GM04503 (cell line): ENCODE results near the gene CAPNS1.

ENCODE experiments used
- DNase-seq: peaks from one replicate; pipeline ENCODE4 v3.0.0-alpha.2; 2012; ENCODE audit warnings: low read depth

Gene CAPNS1

GRCh38 chr19:36139473-36140303 lies at the start of gene CAPNS1:
Gene CAPNS1 (plus strand): TSS chr19:36140066. CDS start chr19:36141012, 946 bp downstream.
- peak; percentile 60 for DNase-seq

- no peak for DNase-seq
Measured at GRCh38 chr19:36090910-36091695, 48.8 kb upstream of the CAPNS1 start.

GRCh38 chr19:36092566-36092965 lies 47.3 kb upstream of the CAPNS1 start:
- no peak for DNase-seq

DNA sequence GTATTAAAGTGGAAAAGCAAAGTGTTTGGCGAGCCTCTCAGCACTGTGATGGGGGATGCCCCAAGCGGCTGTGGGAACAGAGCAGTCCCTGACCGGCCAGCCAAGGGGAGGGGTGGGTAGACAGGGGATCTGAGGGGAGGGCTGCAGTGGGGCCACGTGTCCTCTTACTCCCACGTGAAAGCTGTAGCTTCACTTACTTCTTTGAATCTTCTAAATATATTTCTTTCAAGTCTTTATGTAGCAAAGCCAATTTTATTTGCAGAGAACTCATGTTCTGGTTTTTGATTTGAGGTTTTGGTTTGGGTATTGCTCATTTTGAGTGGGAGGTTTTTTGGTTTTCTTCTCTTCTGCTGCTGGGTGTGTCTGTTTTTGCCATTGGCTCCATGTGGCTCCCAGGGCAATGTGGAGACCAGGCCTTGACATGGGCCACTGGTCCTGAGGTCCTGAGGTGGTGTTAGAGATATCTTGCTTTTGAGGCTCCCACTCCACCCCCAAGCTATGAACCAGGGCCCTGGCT lies 46.7 kb upstream of the CAPNS1 start:
- no peak for DNase-seq

DNA sequence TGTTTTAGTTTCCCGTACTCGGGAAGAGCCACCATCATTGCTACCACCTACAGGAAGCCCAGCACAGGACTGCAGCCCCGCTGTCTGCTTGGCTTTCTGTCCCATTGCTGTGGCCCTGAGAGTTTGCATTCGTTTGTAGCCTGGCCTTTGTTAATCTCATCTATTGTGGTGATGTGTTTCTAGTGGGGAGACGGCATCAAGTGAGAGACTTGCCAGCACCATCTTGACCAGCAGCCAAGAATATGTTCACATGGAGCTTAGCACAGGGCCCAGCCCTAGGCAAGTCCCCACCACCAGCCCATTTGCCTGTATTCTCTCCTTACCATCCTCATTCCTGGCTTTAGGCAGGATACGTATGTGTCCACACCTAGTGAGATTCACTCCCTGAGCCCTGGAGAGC lies 46.2 kb upstream of the CAPNS1 start:
- no peak for DNase-seq

GRCh38 chr19:36097036-36097435 lies 42.8 kb upstream of the CAPNS1 start:
- no peak for DNase-seq

DNA sequence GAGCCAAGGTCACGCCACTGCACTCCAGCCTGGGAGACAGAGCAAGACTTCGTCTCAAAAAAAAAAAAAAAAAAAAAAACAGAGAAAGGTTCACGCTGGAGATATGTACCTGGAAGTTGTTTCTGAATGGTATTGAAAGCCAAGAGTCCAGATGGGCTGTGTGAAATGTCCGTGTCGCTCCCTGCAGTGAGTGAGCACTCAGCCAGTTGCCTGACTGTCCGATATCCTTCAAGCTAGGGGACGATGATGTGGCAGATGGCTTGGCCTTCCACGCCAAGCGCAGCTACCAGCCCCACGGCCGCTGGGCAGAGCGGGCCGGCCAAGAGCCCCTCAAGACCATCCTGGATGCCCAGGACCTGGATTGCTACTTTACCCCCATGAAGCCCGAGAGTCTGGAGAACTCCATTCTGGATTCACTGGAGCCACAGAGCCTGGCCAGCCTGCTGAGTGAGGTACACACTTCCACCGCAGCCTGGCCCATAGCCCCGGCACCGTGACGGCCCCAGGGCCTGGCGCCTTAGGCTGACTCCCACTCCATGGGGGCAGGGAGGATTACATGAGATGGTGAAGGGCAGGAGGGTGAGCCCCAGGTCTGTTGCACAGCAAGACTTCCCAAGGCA lies 40.6 kb upstream of the CAPNS1 start:
- no peak for DNase-seq

GRCh38 chr19:36100476-36100875 lies 39.4 kb upstream of the CAPNS1 start:
- DNase-seq, result no peak

DNA sequence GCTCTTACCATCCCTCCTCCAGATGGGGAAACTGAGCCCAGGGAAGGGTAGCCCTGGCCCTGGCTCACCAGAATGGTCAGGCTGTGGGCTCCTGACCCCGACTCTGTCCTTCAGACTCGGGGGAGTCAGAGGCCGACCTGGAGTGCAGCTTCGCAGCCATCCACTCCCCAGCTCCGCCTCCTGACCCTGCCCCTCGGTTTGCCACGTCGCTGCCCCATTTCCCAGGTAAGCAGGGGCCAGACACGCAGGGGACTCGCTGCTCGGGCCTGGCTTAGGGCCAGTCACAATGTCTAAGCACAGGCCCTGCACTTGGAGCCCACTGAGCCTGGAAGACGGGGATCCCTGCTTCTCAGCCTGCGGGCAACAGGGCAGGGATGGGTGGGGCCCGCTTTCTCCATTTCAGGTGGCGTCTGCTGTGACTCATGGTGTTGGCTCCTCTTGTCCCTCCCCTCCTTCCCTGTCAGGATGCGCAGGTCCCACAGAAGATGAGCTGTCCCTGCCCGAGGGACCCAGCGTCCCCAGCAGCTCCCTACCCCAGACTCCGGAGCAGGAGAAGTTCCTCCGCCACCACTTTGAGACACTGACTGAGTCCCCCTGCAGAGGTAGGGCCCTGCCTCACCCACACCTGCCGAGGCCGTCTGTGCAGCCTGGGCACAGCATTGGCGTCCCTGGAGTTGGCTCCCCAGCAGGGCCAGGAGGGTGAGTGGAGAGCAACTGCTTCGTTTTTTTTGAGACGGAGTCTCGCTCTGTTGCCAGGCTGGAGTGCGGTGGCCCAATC lies 38.1 kb upstream of the CAPNS1 start:
- no peak for DNase-seq

DNA sequence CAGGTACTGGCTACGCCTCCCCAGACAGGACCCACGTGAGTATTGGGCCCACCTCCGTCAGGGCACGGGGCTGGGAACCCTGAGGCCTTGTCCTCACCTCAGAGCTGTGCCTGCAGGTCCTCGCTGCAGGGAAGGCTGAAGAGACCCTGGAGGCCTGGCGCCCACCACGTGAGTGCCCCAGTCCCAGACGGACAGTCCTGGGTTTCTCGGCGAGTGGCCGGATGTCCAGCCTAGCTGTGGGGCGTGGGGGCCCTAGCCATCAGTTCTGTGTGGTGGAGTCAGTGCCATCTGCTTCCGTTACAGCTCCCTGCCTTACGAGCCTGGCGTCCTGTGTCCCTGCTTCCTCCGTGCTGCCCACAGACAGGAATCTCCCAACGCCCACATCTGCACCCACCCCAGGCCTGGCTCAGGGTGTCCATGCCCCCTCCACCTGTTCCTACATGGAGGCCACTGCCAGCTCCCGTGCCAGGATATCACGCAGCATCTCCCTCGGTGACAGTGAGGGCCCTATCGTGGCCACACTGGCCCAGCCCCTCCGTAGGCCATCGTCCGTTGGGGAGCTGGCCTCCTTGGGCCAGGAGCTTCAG lies 36.7 kb upstream of the CAPNS1 start:
- DNase-seq, result no peak

- DNase-seq, result no peak
Measured at GRCh38 chr19:36103842-36104552, 35.9 kb upstream of the CAPNS1 start.

DNA sequence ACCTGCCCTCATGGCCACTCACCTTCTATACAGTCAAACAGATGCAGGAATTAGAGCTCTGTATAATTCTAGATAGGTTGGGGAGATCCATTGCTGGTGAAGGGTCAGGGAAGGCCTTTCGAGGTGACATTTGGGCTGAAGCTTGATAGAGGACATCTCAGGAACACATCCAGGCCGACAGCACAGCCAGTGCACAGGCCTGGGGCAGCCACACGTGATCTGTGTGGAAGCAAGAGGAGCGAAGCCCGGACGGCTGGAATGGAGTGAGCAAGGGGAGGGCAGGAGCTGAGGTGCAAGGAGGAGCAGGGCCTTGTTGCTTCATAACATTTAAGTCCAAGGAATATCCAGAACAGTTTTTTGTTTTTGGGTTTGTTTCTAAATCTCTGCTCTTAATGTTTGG lies 33.4 kb upstream of the CAPNS1 start:
- no peak for DNase-seq

DNA sequence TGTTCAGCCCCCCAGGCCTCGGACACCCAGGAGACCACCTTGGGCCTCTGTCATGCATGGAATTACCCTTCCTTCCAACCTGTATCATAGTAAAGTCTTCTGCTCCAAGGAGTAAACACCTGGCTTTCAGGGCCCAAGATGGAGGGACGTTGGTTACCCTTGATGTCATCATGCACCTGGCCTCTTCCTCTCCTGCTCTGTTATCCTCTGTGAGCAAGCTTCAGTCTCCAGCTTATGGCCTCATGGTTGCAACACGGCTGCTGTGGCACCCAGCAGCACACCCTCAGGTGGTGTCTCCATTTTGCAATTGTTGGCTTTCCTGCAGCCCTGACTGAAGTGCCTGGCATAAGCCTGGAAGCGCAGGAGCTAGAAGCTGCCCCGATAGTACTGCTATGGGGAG lies 32.9 kb upstream of the CAPNS1 start:
- no peak for DNase-seq

DNA sequence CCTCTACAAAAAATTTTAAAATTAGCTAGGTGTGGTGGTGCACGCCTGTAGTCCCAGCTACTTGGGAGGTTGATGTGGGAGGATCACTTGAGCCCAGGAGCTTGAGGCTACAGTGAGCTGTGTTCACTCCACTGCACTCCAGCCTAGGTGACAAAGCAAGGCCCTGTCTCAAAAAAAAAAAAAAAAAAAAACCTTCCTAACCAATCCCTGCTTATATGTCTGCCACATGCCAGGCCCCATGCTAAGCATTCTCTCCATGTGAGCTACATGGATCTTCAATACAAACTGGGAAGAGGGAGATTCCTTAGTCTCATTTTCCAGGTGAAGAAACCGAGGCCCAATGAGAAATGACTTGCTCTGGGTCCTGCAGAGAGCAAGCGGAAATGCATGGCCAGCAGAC lies 31.2 kb upstream of the CAPNS1 start:
- DNase-seq, result no peak

DNA sequence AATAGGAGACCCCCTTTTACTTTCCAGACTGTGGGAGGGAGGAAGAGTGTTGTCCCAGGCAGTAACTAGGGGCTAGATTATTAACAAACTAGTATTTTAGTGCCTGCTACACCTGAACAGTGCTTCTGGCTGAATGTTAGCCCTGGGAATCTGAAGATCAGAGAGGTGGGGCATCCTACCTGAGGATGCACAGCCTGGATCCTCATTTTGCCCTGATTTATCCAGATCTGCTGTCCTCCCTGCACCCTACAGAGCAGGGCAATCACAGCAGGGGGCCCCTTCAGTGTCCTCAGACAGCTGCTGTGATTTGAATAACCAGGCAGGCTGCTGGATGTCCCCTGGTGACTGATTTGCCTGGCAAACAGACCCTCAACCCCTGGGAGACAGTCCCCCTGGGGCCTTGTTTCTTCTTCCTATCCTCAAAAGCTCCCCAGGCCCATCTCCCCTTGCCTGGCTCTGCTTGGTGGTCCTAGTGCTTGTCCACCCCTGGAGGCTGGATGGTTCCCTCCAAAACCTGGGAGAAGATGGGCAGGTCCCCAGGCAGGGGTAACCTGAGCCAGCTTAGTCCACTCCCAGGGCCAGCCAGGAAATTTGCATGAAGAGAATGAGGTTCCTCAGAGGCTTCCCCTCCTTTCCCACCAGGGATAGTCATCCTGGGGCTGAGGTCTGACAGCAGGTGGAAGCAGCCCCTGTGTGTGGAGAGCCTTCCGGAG lies 29.2 kb upstream of the CAPNS1 start, which contains the start of gene OVOL3:
Gene OVOL3 (plus strand): TSS at position 657 of the 713 bp plus-strand sequence. CDS start 60 bp downstream, outside the sequence.
- DNase-seq, result no peak

DNA sequence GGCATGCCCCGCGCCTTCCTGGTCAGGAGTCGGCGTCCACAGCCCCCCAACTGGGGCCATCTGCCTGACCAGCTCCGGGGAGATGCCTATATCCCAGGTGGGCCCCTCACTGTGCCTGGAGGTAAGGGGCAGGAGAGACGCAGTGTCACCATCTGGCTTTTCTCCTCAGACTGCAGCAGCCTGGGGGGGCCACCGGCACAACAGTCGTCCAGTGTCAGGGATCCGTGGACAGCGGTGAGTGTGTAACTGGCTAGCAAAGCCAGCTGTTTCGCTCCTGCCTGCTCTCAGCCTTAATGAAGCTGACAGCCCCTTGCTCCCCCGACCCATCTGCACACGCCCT lies 28.7 kb upstream of the CAPNS1 start:
- DNase-seq, result no peak

DNA sequence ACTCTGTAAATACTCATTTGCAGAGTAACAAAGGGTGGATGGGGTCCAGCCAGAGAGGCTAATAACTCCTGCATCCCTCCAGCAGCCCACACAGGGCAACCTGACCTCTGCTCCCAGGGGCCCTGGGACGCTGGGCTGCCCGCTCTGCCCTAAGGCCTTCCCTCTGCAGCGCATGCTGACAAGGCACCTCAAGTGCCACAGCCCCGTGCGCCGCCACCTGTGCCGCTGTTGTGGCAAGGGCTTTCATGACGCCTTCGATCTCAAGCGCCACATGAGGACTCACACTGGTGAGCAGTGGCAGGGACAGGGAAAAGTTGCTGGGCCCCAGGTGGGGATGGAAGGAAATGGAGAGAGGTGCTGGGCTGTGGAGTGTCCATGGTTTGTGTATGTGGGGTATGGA lies 27.2 kb upstream of the CAPNS1 start:
- DNase-seq, result no peak

DNA sequence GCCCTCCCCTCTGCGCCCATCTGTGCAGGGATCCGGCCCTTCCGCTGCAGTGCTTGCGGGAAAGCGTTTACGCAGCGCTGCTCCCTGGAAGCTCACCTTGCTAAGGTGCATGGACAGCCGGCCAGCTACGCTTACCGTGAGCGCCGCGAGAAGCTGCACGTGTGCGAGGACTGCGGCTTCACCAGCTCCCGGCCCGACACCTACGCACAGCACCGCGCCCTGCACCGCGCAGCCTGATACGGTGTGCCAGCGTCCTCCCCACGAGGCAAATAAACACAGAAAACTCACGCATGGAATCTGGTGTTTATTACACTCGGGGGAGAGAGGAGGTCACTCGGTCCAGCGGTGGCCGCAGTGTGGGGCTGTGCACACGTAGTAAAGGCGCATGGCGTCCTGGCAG lies 26.4 kb upstream of the CAPNS1 start:
- DNase-seq, result no peak

- DNase-seq, result peak; percentile 12
Measured at GRCh38 chr19:36113894-36114720, 25.8 kb upstream of the CAPNS1 start.
